Measurements from ENCODE around the gene PITPNM3.
A peak's percentile ranks its signal among the peaks of the same experiment; 100 is the strongest.

Gene PITPNM3

GRCh38 chr17:6458460-6458950, 97.8 kb downstream of the PITPNM3 start:
- DNase-seq, result no peak

- DNase-seq, result no peak
Measured at GRCh38 chr17:6457688-6458459, 98.5 kb downstream of the PITPNM3 start.

- peak; percentile 69 for DNase-seq
Measured at GRCh38 chr17:6456914-6457687, 99.3 kb downstream of the PITPNM3 start.

- DNase-seq, result no peak
Measured at GRCh38 chr17:6456321-6456720, 100.0 kb downstream of the PITPNM3 start.

- DNase-seq, result no peak
Measured at GRCh38 chr17:6455321-6455705, 101.0 kb downstream of the PITPNM3 start.

GRCh38 chr17:6454495-6455320, 101.6 kb downstream of the PITPNM3 start:
- DNase-seq, result no peak

- DNase-seq, result no peak
Measured at GRCh38 chr17:6453279-6454024, 102.9 kb downstream of the PITPNM3 start.

- DNase-seq, result no peak
Measured at GRCh38 chr17:6452471-6453266, 103.7 kb downstream of the PITPNM3 start.

- DNase-seq, result peak; percentile 83
Measured at GRCh38 chr17:6450926-6451832, 105.2 kb downstream of the PITPNM3 start.

GRCh38 chr17:6449307-6449706, 107.0 kb downstream of the PITPNM3 start:
- no peak for DNase-seq

GRCh38 chr17:6448473-6448872, 107.9 kb downstream of the PITPNM3 start:
- DNase-seq, result no peak

GRCh38 chr17:6446516-6447100, 109.7 kb downstream of the PITPNM3 start:
- no peak for DNase-seq

GRCh38 chr17:6444571-6445335, 111.6 kb downstream of the PITPNM3 start:
- no peak for DNase-seq

GRCh38 chr17:6443692-6444570, 112.4 kb downstream of the PITPNM3 start, which contains the start of gene PIMREG:
Gene PIMREG, plus strand, starts transcription at chr17:6444455. Its CDS starts 656 bp downstream, at chr17:6445111.
- DNase-seq, result no peak

GRCh38 chr17:6442775-6443174, 113.6 kb downstream of the PITPNM3 start:
- no peak for DNase-seq

- DNase-seq, result no peak
Measured at GRCh38 chr17:6439951-6440350, 116.4 kb downstream of the PITPNM3 start.

- DNase-seq, result no peak
Measured at GRCh38 chr17:6437956-6438355, 118.4 kb downstream of the PITPNM3 start.

- DNase-seq, result no peak
Measured at GRCh38 chr17:6437466-6437865, 118.9 kb downstream of the PITPNM3 start.

Data from OCI-M1 (cell line).